GF-D8 (cell line): Measurements from ENCODE around the gene ASCL2.
"Not testable (repeated sequence)": the region's sequence is repeated elsewhere in the genome, so short reads cannot be mapped to it uniquely, and the experiment has no call there.

Experiments
- DNase-seq: peaks from one replicate; lab custom pipeline; 2025; lab: John Stamatoyannopoulos, UW

The ASCL2 gene

GRCh38 chr11:2297623-2298030 lies 27.2 kb upstream of the ASCL2 start:
- DNase-seq, result no peak

GRCh38 chr11:2296913-2297622 lies 26.7 kb upstream of the ASCL2 start:
- no peak for DNase-seq

GRCh38 chr11:2295971-2296912 lies 25.9 kb upstream of the ASCL2 start:
- no peak for DNase-seq

GRCh38 chr11:2294926-2295290 lies 24.5 kb upstream of the ASCL2 start:
- DNase-seq, result no peak

- DNase-seq, result no peak
Observed at GRCh38 chr11:2293984-2294925, 23.9 kb upstream of the ASCL2 start.

- DNase-seq, result no peak
Observed at GRCh38 chr11:2293531-2293971, 23.2 kb upstream of the ASCL2 start.

- no peak for DNase-seq
Observed at GRCh38 chr11:2290351-2290841, 20.0 kb upstream of the ASCL2 start.

GRCh38 chr11:2289859-2290258 lies 19.5 kb upstream of the ASCL2 start:
- DNase-seq, result no peak

- DNase-seq, result no peak
Observed at GRCh38 chr11:2289350-2289749, 19.0 kb upstream of the ASCL2 start.

- no peak for DNase-seq
Observed at GRCh38 chr11:2287091-2287490, 16.7 kb upstream of the ASCL2 start.

- DNase-seq, result not testable (repeated sequence)
Observed at GRCh38 chr11:2286350-2286749, 16.0 kb upstream of the ASCL2 start.

GRCh38 chr11:2280208-2280607 lies 9.8 kb upstream of the ASCL2 start:
- DNase-seq, result no peak

GRCh38 chr11:2277933-2278523 lies 7.6 kb upstream of the ASCL2 start:
- no peak for DNase-seq

GRCh38 chr11:2277008-2277346 lies 6.6 kb upstream of the ASCL2 start:
- DNase-seq, result no peak

GRCh38 chr11:2276280-2277007 lies 6.1 kb upstream of the ASCL2 start:
- no peak for DNase-seq

GRCh38 chr11:2275334-2276279 lies 5.2 kb upstream of the ASCL2 start:
- DNase-seq, result no peak

- DNase-seq, result no peak
Observed at GRCh38 chr11:2273771-2274170, 3.4 kb upstream of the ASCL2 start.

GRCh38 chr11:2273311-2273710 lies 2.9 kb upstream of the ASCL2 start:
- no peak for DNase-seq

GRCh38 chr11:2272946-2273280 lies 2.5 kb upstream of the ASCL2 start:
- DNase-seq, result no peak
